ENCODE data around the gene LCLAT1.

GRCh38 chr2:30414961-30415360 lies 32.1 kb upstream of the LCLAT1 start:
- TF ChIP-seq POLR2A (IDR thresholded peaks at IDR 0.05) (no peak), CTCF (IDR thresholded peaks at IDR 0.05) (no peak)

Data from upper lobe of left lung (tissue), 4 donors.